Activated naive CD4-positive, alpha-beta T cell treated with Interleukin-2 at 50 U/mL for 16 hours (primary cell): ENCODE results near the gene MTG1.

ENCODE experiments used
- DNase-seq: peaks from one replicate; pipeline ENCODE4 v3.0.0-alpha.2; 2020

The MTG1 gene

GRCh38 chr10:133471300-133472109, 77.5 kb downstream of the MTG1 start:
- DNase-seq: no peak
